MM.1S (cell line): Measurements from ENCODE around the gene FANCC.

Experiments
- DNase-seq: peaks from one replicate; pipeline ENCODE4 v3.0.0-alpha.2; 2015
- H2AFZ ChIP-seq: fragments of 300-600 bp; sonication (generic); 2 replicates; pipeline ENCODE4 v1.6.0; 2016; ENCODE audit warnings: antibody characterized with exemption, low read length
- H3F3A ChIP-seq: fragments of 300-600 bp; sonication (generic); 2 replicates; pipeline ENCODE4 v1.6.1; 2016; ENCODE audit warnings: mild to moderate bottlenecking, antibody characterized with exemption, low read length, moderate library complexity, mixed read lengths; ENCODE audit not compliant: insufficient read depth
- H3K27ac ChIP-seq: fragments of 300-600 bp; sonication (generic); 2 replicates; pipeline ENCODE4 v1.5.1; 2016; ENCODE audit warnings: mild to moderate bottlenecking, low read length
- H3K27me3 ChIP-seq: fragments of 300-600 bp; sonication (generic); replicated peaks from 2 replicates; pipeline ENCODE4 v1.6.0; 2016; ENCODE audit warnings: low read length; ENCODE audit not compliant: insufficient read depth
- H3K36me3 ChIP-seq: fragments of 300-600 bp; sonication (generic); replicated peaks from 2 replicates; pipeline ENCODE4 v1.6.1; 2016; ENCODE audit warnings: mild to moderate bottlenecking, low read length, mixed read lengths; ENCODE audit not compliant: insufficient read depth
- H3K4me1 ChIP-seq: fragments of 300-600 bp; sonication (generic); 2 replicates; pipeline ENCODE4 v1.6.1; 2016; ENCODE audit warnings: low read length, mixed read lengths
- H3K4me2 ChIP-seq: fragments of 300-600 bp; sonication (generic); 2 replicates; pipeline ENCODE4 v1.6.0; 2016; ENCODE audit warnings: low read depth, low read length
- H3K4me3 ChIP-seq: fragments of 300-600 bp; sonication (generic); 2 replicates; pipeline ENCODE4 v1.5.1; 2016; ENCODE audit warnings: low read length, mixed read lengths
- H3K79me2 ChIP-seq: fragments of 300-600 bp; sonication (generic); 2 replicates; pipeline ENCODE4 v1.6.1; 2016; ENCODE audit warnings: mixed run types, low read length, mixed read lengths
- H3K9ac ChIP-seq: fragments of 300-600 bp; sonication (generic); 2 replicates; pipeline ENCODE4 v1.6.1; 2016; ENCODE audit warnings: low read length, mixed read lengths
- H3K9me2 ChIP-seq: fragments of 300-600 bp; sonication (generic); replicated peaks from 2 replicates; pipeline ENCODE4 v1.6.1; 2016; ENCODE audit warnings: mild to moderate bottlenecking, low read length, mixed read lengths; ENCODE audit not compliant: insufficient read depth
- H3K9me3 ChIP-seq: fragments of 300-600 bp; sonication (generic); replicated peaks from 2 replicates; pipeline ENCODE4 v1.6.1; 2016; ENCODE audit warnings: mild to moderate bottlenecking, low read length, mixed read lengths; ENCODE audit not compliant: insufficient read depth
- H4K20me1 ChIP-seq: fragments of 300-600 bp; sonication (generic); 2 replicates; pipeline ENCODE4 v1.6.1; 2016; ENCODE audit warnings: mild to moderate bottlenecking, low read length, moderate library complexity, mixed read lengths; ENCODE audit not compliant: insufficient read depth
- EZH2 ChIP-seq: fragments of 300-600 bp; sonication (generic); optimal IDR thresholded peaks from 2 replicates; pipeline ENCODE3; 2017; ENCODE audit warnings: low read depth, mild to moderate bottlenecking, antibody characterized with exemption, low read length, mixed read lengths
- EZH2phosphoT487 ChIP-seq: fragments of 300-600 bp; sonication (generic); IDR thresholded peaks from 2 replicates; pipeline ENCODE4 v1.6.1; 2018; ENCODE audit warnings: antibody characterized with exemption, low read length
- TF ChIP-seq, protein P1 (sequence below): fragments of 300-600 bp; sonication (generic); IDR thresholded peaks from 2 replicates; pipeline ENCODE4 v1.5.1; 2016; ENCODE audit warnings: antibody characterized with exemption, low read length, mixed read lengths

The FANCC gene

DNA sequence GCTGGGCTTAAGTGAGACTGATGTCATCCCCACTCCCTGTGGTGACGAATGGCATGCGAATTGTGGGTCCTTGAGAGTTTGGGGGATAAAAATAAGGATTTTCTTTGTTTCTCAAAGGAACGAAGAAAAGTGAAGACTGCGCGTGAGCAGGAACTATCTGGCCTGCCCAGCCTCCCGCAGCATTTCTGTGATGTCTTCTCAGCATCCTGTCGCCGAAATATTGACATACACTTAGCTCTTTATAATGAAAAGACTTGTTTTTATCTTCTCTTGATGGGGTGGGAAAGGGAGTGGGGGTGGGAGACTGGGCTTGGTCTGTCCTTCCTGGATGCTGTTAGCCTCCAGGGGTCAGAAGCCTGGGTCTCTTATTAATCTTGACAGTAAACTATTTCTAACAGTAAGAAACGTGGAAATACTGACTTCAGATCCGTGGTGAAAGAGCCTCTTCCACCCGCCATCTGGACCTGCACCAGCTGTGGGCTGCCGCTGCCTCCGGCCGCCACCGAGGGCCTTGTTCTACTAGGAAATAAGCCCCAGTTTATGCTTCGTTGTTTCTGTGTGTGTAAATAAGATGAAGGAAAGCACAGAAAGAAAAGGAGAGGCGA is 239.6 kb downstream of the FANCC start:
- Histone ChIP-seq H3K4me1 (no peaks in the 10 kb centered on the region), H3K27me3 (no peaks in the 10 kb centered on the region), H4K20me1 (no peaks in the 10 kb centered on the region), H3K4me3 (no peak overlapping the region), H3K79me2 (no peaks in the 10 kb centered on the region), H2AFZ (no peak overlapping the region), H3K36me3 (no peaks in the 10 kb centered on the region; the same call in 1 of the 2 replicates), H3K9me2 (no peaks in the 10 kb centered on the region), H3K9me3 (no peaks in the 10 kb centered on the region), H3K9ac (no peak overlapping the region), H3K4me2 (no peak overlapping the region), H3K27ac (no peak overlapping the region), H3F3A (no peaks in the 10 kb centered on the region)
- no peak for DNase-seq
- TF ChIP-seq EZH2phosphoT487 = no peak
- TF ChIP-seq, protein P1, sequence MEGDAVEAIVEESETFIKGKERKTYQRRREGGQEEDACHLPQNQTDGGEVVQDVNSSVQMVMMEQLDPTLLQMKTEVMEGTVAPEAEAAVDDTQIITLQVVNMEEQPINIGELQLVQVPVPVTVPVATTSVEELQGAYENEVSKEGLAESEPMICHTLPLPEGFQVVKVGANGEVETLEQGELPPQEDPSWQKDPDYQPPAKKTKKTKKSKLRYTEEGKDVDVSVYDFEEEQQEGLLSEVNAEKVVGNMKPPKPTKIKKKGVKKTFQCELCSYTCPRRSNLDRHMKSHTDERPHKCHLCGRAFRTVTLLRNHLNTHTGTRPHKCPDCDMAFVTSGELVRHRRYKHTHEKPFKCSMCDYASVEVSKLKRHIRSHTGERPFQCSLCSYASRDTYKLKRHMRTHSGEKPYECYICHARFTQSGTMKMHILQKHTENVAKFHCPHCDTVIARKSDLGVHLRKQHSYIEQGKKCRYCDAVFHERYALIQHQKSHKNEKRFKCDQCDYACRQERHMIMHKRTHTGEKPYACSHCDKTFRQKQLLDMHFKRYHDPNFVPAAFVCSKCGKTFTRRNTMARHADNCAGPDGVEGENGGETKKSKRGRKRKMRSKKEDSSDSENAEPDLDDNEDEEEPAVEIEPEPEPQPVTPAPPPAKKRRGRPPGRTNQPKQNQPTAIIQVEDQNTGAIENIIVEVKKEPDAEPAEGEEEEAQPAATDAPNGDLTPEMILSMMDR = no peak
- no peak for TF ChIP-seq EZH2

DNA sequence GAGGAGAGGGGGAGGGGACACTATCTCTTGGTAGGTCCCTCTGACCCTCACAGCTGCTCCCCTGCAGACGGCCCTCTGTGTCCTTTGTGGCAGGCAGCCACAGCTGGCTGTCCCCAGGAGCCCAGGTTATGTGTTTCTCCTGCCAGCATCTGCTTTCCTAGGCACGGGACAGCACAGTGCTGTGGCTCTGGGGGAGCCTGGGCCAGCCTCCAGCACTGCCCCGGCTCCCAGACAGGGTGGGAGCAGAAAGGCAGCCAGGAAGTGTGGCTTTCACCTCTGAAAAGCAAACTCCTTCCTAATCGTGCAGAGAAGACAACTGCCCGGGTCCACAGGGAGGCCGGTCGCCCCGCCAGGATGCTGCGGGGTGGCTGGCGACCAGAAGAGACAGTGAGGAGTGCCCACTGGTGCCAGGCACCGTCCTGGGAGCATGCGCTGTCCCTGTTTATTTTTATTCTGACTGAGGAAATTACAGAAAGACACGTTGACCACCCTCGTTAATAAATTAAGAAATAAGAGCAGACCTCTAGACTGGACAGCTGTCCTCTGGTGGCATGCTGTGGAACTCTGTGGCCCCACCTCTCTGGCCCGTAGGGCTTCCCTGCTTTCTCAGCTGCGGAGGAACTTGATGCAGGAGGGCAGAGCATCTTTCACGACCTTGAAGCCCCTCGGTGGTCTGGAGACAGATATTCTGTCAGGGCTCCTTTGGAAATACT is 240.3 kb downstream of the FANCC start:
- H3K9me2 ChIP-seq = no peaks in the 10 kb centered on the region
- H3F3A ChIP-seq = no peaks in the 10 kb centered on the region
- TF ChIP-seq, protein P1 = no peak
- TF ChIP-seq EZH2phosphoT487 = no peak

DNA sequence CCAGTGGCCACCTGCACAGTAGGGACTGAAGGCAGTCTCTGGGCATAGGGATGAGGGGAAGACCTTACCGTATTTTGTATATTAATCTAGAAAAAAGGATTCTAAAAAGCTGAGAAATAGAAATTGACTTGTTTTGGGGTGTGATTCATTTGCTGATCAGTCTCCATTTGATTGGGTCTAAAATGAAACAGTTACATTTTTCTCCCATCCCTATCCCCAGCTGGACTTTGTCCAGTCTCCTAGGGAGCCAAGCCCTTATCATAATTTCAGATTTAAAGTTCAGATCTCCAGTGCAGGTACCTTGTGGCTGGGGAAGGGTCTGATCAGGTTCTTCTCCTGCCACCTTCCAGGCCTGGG is 240.8 kb downstream of the FANCC start:
- H3F3A ChIP-seq = no peaks in the 10 kb centered on the region
- no peak for TF ChIP-seq EZH2
- TF ChIP-seq, protein P1 = no peak
- no peak for TF ChIP-seq EZH2phosphoT487

More for the DNA sequence above, 240.3 kb downstream of the FANCC start:
- no peak overlapping the region for H3K27ac ChIP-seq
- H2AFZ ChIP-seq = no peak overlapping the region
- H3K4me1 ChIP-seq = no peaks in the 10 kb centered on the region
- no peaks in the 10 kb centered on the region for H3K27me3 ChIP-seq
- no peak overlapping the region for H3K4me3 ChIP-seq
- no peaks in the 10 kb centered on the region for H4K20me1 ChIP-seq
- H3K79me2 ChIP-seq = no peaks in the 10 kb centered on the region
- H3K36me3 ChIP-seq = no peaks in the 10 kb centered on the region
- H3K9ac ChIP-seq = no peak overlapping the region
- no peak for DNase-seq
- H3K9me3 ChIP-seq = no peaks in the 10 kb centered on the region
- no peak overlapping the region for H3K4me2 ChIP-seq

More for the DNA sequence above, 240.8 kb downstream of the FANCC start:
- Histone ChIP-seq H3K4me3 (no peak overlapping the region), H3K9me2 (no peaks in the 10 kb centered on the region), H2AFZ (no peak overlapping the region), H3K4me1 (no peaks in the 10 kb centered on the region), H4K20me1 (no peaks in the 10 kb centered on the region), H3K9ac (no peak overlapping the region), H3K27me3 (no peaks in the 10 kb centered on the region), H3K27ac (no peak overlapping the region), H3K36me3 (no peaks in the 10 kb centered on the region), H3K79me2 (no peaks in the 10 kb centered on the region), H3K9me3 (no peaks in the 10 kb centered on the region), H3K4me2 (no peak overlapping the region)
- DNase-seq = no peak
